ENCODE data around the gene PAN2.
A peak's percentile ranks its signal among the peaks of the same experiment; 100 is the strongest.

PAN2 gene

GRCh38 chr12:56304276-56304675 is 29.5 kb downstream of the PAN2 start:
- H3F3A ChIP-seq (ENCODE audit: insufficient read depth), result peaks cover 20% of the 10 kb centered on the region
- no peak overlapping the region for H3K9ac ChIP-seq (ENCODE audit: low read length)
- H4K20me1 ChIP-seq (ENCODE audit: low read depth, low read length), result no peaks in the 10 kb centered on the region
- no peak overlapping the region for H3K4me2 ChIP-seq (ENCODE audit: low read depth, low read length, poor library complexity, severe bottlenecking)
- no peak overlapping the region for H3K4me3 ChIP-seq (ENCODE audit: insufficient read depth, low read length, poor library complexity, severe bottlenecking)
- H3K9me2 ChIP-seq (replicated peaks; ENCODE audit: insufficient read depth, low read length), result no peaks in the 10 kb centered on the region
- H3K36me3 ChIP-seq (ENCODE audit: low read length), result peaks cover 8% of the 10 kb centered on the region; the same call in 1 of the 2 replicates
- TF ChIP-seq CTCF (IDR thresholded peaks at IDR 0.05; ENCODE audit: insufficient read depth, low read length, poor library complexity, severe bottlenecking) (no peak), EZH2phosphoT487 (conservative IDR thresholded peaks at IDR 0.05; ENCODE audit: low read length) (no peak)
- H3K9me3 ChIP-seq (ENCODE audit: insufficient read depth, low read length), result no peaks in the 10 kb centered on the region
- H3K27ac ChIP-seq (ENCODE audit: low read depth, low read length), result no peak overlapping the region
- H3K79me2 ChIP-seq (ENCODE audit: insufficient read depth, low read length), result peaks cover 10% of the 10 kb centered on the region
- no peaks in the 10 kb centered on the region for H3K27me3 ChIP-seq (ENCODE audit: low read length)
- H2AFZ ChIP-seq (ENCODE audit: low read depth, low read length, severe bottlenecking), result no peak overlapping the region

- peaks cover 17% of the 10 kb centered on the region for H3F3A ChIP-seq (ENCODE audit: insufficient read depth)
- H3K9me3 ChIP-seq (ENCODE audit: insufficient read depth, low read length), result no peaks in the 10 kb centered on the region
Measured at GRCh38 chr12:56300644-56301464, 32.9 kb downstream of the PAN2 start.

GRCh38 chr12:56299853-56300643 is 33.8 kb downstream of the PAN2 start, which contains the start of gene CS:
Gene CS, minus strand, starts transcription at chr12:56300330. Its CDS starts 129 bp downstream, at chr12:56300201.
- peaks cover 52% of the 10 kb centered on the region for H3K79me2 ChIP-seq (ENCODE audit: insufficient read depth, low read length)
- H4K20me1 ChIP-seq (ENCODE audit: low read depth, low read length), result no peaks in the 10 kb centered on the region
- TF ChIP-seq EZH2phosphoT487 (conservative IDR thresholded peaks at IDR 0.05; ENCODE audit: low read length) (no peak), CTCF (IDR thresholded peaks at IDR 0.05; ENCODE audit: insufficient read depth, low read length, poor library complexity, severe bottlenecking) (no peak)
- H2AFZ ChIP-seq (ENCODE audit: low read depth, low read length, severe bottlenecking), result peak within 1 kb of the TSS; percentile 61
- H3K4me3 ChIP-seq (ENCODE audit: insufficient read depth, low read length, poor library complexity, severe bottlenecking), result peak within 1 kb of the TSS; percentile 94
- peak within 1 kb of the TSS; percentile 94 for H3K9ac ChIP-seq (ENCODE audit: low read length)
- no peaks in the 10 kb centered on the region for H3K9me2 ChIP-seq (replicated peaks; ENCODE audit: insufficient read depth, low read length)
- H3F3A ChIP-seq (ENCODE audit: insufficient read depth), result peaks cover 9% of the 10 kb centered on the region
- peak within 1 kb of the TSS; percentile 98 for H3K4me2 ChIP-seq (ENCODE audit: low read depth, low read length, poor library complexity, severe bottlenecking)
- H3K9me3 ChIP-seq (ENCODE audit: insufficient read depth, low read length), result no peaks in the 10 kb centered on the region
- no peaks in the 10 kb centered on the region for H3K27me3 ChIP-seq (ENCODE audit: low read length)
- peak within 1 kb of the TSS; percentile 77 for H3K27ac ChIP-seq (ENCODE audit: low read depth, low read length)
- H3K36me3 ChIP-seq (ENCODE audit: low read length), result peaks cover 12% of the 10 kb centered on the region; the same call in 1 of the 2 replicates

More at GRCh38 chr12:56300644-56301464, 32.9 kb downstream of the PAN2 start:
- H3K27me3 ChIP-seq (ENCODE audit: low read length), result no peaks in the 10 kb centered on the region
- H3K4me2 ChIP-seq (ENCODE audit: low read depth, low read length, poor library complexity, severe bottlenecking), result peak overlapping the region; percentile 98
- no peaks in the 10 kb centered on the region for H3K9me2 ChIP-seq (replicated peaks; ENCODE audit: insufficient read depth, low read length)
- H3K36me3 ChIP-seq (ENCODE audit: low read length), result peaks cover 12% of the 10 kb centered on the region; the same call in 1 of the 2 replicates
- H3K79me2 ChIP-seq (ENCODE audit: insufficient read depth, low read length), result peaks cover 44% of the 10 kb centered on the region
- peak overlapping the region; percentile 83 for H3K4me3 ChIP-seq (ENCODE audit: insufficient read depth, low read length, poor library complexity, severe bottlenecking)
- TF ChIP-seq EZH2phosphoT487 (conservative IDR thresholded peaks at IDR 0.05; ENCODE audit: low read length) (no peak), CTCF (IDR thresholded peaks at IDR 0.05; ENCODE audit: insufficient read depth, low read length, poor library complexity, severe bottlenecking) (no peak)
- peak overlapping the region; percentile 77 for H3K27ac ChIP-seq (ENCODE audit: low read depth, low read length)
- H4K20me1 ChIP-seq (ENCODE audit: low read depth, low read length), result no peaks in the 10 kb centered on the region
- H3K9ac ChIP-seq (ENCODE audit: low read length), result peak overlapping the region; percentile 94
- peak overlapping the region; percentile 61 for H2AFZ ChIP-seq (ENCODE audit: low read depth, low read length, severe bottlenecking)

Measured in SU-DHL-6 (cell line).